ENCODE measurements around the gene ANLN.
A peak's percentile ranks its signal among the peaks of the same experiment; 100 is the strongest.

ANLN gene, protein sequence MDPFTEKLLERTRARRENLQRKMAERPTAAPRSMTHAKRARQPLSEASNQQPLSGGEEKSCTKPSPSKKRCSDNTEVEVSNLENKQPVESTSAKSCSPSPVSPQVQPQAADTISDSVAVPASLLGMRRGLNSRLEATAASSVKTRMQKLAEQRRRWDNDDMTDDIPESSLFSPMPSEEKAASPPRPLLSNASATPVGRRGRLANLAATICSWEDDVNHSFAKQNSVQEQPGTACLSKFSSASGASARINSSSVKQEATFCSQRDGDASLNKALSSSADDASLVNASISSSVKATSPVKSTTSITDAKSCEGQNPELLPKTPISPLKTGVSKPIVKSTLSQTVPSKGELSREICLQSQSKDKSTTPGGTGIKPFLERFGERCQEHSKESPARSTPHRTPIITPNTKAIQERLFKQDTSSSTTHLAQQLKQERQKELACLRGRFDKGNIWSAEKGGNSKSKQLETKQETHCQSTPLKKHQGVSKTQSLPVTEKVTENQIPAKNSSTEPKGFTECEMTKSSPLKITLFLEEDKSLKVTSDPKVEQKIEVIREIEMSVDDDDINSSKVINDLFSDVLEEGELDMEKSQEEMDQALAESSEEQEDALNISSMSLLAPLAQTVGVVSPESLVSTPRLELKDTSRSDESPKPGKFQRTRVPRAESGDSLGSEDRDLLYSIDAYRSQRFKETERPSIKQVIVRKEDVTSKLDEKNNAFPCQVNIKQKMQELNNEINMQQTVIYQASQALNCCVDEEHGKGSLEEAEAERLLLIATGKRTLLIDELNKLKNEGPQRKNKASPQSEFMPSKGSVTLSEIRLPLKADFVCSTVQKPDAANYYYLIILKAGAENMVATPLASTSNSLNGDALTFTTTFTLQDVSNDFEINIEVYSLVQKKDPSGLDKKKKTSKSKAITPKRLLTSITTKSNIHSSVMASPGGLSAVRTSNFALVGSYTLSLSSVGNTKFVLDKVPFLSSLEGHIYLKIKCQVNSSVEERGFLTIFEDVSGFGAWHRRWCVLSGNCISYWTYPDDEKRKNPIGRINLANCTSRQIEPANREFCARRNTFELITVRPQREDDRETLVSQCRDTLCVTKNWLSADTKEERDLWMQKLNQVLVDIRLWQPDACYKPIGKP

DNA sequence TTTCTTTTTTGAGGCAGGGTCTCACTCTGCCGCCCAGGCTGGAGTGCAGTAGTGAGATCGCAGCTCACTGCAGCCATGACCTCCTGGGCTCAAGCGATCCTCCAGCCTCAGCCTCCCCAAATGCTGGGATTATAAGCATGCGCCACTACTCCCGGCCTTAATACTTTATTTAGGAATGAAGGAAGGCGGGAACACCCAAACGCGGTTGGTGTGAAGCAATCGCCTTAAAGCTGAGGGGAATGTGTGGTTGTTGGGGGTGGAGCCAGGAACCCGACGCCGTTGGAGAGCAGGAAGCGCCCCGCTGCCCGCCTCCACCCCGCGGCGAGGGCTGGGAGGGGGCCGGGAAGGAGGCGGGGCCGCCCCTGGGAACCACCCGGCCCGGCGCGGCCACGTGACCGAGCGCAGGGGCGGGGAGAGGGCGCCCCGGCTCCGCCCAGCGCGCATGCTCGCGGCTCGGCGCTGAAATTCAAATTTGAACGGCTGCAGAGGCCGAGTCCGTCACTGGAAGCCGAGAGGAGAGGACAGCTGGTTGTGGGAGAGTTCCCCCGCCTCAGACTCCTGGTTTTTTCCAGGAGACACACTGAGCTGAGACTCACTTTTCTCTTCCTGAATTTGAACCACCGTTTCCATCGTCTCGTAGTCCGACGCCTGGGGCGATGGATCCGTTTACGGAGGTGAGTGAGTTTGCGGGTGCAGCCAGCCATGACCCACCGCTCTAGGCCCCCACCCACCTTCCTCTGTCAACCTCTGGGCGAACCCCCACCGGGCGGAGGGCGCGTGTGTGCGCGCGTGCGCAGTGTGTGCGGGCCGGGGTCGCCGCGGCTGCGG, at the start of gene ANLN:
ANLN (plus strand) TSS at position 492 of the 828 bp plus-strand sequence; CDS start at position 657, 165 bp downstream.
- no peaks in the 10 kb centered on the region for H3K9me3 ChIP-seq (ENCODE audit: control insufficient read depth, low read depth, low read length)
- no peaks in the 10 kb centered on the region for H3K36me3 ChIP-seq (ENCODE audit: control insufficient read depth, low read depth, low read length)
- no peaks in the 10 kb centered on the region for H3K27me3 ChIP-seq (ENCODE audit: control insufficient read depth, insufficient read depth, low read length)
- H3K27ac ChIP-seq (ENCODE audit: low read length), result peak within 1 kb of the TSS; percentile 91
- peak within 1 kb of the TSS; percentile 94 for H3K9ac ChIP-seq (ENCODE audit: low read length)
- H3K4me1 ChIP-seq (ENCODE audit: control insufficient read depth, low read depth, low read length), result peaks cover 30% of the 10 kb centered on the region
- H3K4me3 ChIP-seq (ENCODE audit: low read length), result peak within 1 kb of the TSS; percentile 92

DNA sequence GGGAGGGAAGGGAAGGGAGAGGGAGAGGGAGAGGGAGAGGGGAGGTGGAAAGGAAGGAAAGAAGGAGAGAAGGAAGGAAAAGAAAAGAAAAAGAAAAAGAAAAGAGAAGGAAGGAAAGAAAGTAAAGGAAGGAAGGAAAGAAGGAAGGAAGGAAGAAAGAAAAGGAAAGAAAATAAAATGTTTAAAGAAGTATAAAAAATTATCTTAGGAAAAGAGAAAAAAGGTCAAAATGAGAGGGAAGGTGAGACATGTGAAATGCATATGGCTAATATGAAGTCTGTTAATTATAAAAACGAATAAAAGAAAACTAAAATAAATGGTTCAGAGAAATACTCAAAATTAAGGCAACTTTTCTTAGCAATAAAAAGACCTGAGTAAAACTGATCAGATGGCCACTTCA, 46.1 kb upstream of the ANLN start:
- Histone ChIP-seq H3K9ac (ENCODE audit: low read length) (no peak overlapping the region), H3K27ac (ENCODE audit: low read length) (no peak overlapping the region), H3K4me1 (ENCODE audit: control insufficient read depth, low read depth, low read length) (no peaks in the 10 kb centered on the region), H3K27me3 (ENCODE audit: control insufficient read depth, insufficient read depth, low read length) (no peaks in the 10 kb centered on the region), H3K9me3 (ENCODE audit: control insufficient read depth, low read depth, low read length) (peaks cover 4% of the 10 kb centered on the region), H3K4me3 (ENCODE audit: low read length) (no peak overlapping the region), H3K36me3 (ENCODE audit: control insufficient read depth, low read depth, low read length) (no peaks in the 10 kb centered on the region)

DNA sequence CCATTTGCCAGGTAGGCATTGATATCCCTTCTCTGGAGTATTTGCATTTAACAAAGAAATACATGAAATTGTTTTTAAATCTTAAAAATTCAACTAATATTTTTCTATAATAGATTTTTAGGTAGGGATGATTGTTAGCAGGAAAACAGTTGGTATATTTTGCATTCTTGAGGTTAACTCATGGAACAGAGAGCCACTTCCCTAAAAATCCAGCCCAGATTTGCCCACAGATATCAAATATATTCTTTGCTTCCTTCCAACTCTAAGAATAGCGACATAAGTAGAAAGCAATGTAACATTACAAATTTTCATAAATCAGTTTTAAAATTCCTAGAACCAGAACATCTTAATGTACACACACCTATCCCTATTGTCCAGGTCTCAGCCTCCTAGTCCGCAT, 45.0 kb upstream of the ANLN start:
- H3K36me3 ChIP-seq (ENCODE audit: control insufficient read depth, low read depth, low read length), result no peaks in the 10 kb centered on the region

DNA sequence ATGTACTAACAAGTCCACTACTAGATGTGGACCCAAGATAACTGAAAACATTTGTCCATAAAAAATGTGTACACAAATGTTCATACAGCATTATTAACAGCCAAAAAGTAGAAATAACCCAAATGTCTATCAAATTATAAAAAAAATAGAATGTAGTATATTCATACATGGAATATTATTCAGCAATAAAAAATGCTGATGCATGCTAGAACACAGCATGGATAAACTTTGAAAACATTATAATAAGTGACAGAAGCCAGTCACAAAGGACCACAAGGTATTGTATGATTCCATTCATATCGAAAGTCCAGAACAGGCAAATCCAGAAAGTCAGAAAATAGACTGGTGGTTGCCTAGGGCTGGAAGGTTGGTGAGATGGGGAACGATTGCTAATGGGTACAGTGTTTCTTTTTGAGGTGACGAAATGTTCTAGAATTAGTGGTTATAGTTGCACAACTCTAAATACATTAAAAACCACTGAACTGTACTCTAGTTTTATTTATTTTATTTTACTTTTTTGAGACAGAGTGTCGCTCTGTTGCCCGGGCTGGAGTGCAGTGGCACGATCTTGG, 43.3 kb upstream of the ANLN start:
- Histone ChIP-seq H3K4me1 (ENCODE audit: control insufficient read depth, low read depth, low read length) (peaks cover 5% of the 10 kb centered on the region), H3K27ac (ENCODE audit: low read length) (no peak overlapping the region), H3K9ac (ENCODE audit: low read length) (no peak overlapping the region), H3K27me3 (ENCODE audit: control insufficient read depth, insufficient read depth, low read length) (no peaks in the 10 kb centered on the region), H3K4me3 (ENCODE audit: low read length) (no peak overlapping the region), H3K9me3 (ENCODE audit: control insufficient read depth, low read depth, low read length) (peaks cover 4% of the 10 kb centered on the region), H3K36me3 (ENCODE audit: control insufficient read depth, low read depth, low read length) (no peaks in the 10 kb centered on the region)

More for the DNA sequence above, 45.0 kb upstream of the ANLN start:
- Histone ChIP-seq H3K27ac (ENCODE audit: low read length) (no peak overlapping the region), H3K9me3 (ENCODE audit: control insufficient read depth, low read depth, low read length) (peaks cover 4% of the 10 kb centered on the region), H3K9ac (ENCODE audit: low read length) (no peak overlapping the region), H3K4me3 (ENCODE audit: low read length) (no peak overlapping the region), H3K4me1 (ENCODE audit: control insufficient read depth, low read depth, low read length) (peaks cover 3% of the 10 kb centered on the region), H3K27me3 (ENCODE audit: control insufficient read depth, insufficient read depth, low read length) (no peaks in the 10 kb centered on the region)

DNA sequence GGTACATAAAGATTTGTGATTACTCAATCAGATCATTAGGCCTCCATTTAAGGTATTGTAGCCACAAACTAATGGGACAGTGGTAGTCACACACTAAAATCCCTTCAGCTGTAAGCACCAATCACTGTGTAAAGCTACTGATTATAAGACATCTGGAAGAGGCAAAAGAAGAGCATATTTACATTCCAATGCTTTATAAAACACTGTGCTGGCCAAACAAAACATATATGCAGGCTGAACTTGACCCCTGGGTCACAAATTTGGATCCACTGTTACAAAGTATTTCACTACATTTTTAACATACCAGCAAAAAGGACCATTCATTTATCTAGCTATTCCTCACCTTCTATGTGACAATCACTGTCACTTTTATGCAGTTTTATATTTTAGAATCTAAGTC, 41.4 kb upstream of the ANLN start:
- peaks cover 5% of the 10 kb centered on the region for H3K4me1 ChIP-seq (ENCODE audit: control insufficient read depth, low read depth, low read length)
- peaks cover 4% of the 10 kb centered on the region for H3K9me3 ChIP-seq (ENCODE audit: control insufficient read depth, low read depth, low read length)
- H3K36me3 ChIP-seq (ENCODE audit: control insufficient read depth, low read depth, low read length), result no peaks in the 10 kb centered on the region
- no peak overlapping the region for H3K4me3 ChIP-seq (ENCODE audit: low read length)
- no peak overlapping the region for H3K27ac ChIP-seq (ENCODE audit: low read length)
- H3K27me3 ChIP-seq (ENCODE audit: control insufficient read depth, insufficient read depth, low read length), result no peaks in the 10 kb centered on the region
- no peak overlapping the region for H3K9ac ChIP-seq (ENCODE audit: low read length)

DNA sequence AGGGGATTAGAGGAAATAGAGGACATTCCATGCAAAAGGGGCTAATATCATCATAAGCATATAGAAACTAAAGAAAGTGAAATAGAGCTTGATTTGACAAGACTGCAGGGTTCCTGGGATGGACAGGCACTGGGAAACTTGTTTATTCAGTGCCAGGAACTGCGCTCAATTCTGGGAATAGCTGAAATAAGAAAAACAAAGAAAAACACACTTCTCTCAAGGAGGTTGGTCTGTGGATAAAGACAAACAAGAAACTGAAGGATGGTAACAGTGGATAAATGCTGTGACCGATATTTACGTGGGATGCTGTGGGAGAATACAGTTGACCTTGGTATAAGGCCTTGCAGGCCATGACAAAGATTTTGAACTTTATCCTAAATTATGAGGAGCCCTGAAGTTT, 40.9 kb upstream of the ANLN start:
- Histone ChIP-seq H3K36me3 (ENCODE audit: control insufficient read depth, low read depth, low read length) (no peaks in the 10 kb centered on the region), H3K4me1 (ENCODE audit: control insufficient read depth, low read depth, low read length) (peaks cover 5% of the 10 kb centered on the region), H3K27me3 (ENCODE audit: control insufficient read depth, insufficient read depth, low read length) (no peaks in the 10 kb centered on the region), H3K4me3 (ENCODE audit: low read length) (no peak overlapping the region), H3K27ac (ENCODE audit: low read length) (no peak overlapping the region), H3K9me3 (ENCODE audit: control insufficient read depth, low read depth, low read length) (peaks cover 4% of the 10 kb centered on the region), H3K9ac (ENCODE audit: low read length) (no peak overlapping the region)

DNA sequence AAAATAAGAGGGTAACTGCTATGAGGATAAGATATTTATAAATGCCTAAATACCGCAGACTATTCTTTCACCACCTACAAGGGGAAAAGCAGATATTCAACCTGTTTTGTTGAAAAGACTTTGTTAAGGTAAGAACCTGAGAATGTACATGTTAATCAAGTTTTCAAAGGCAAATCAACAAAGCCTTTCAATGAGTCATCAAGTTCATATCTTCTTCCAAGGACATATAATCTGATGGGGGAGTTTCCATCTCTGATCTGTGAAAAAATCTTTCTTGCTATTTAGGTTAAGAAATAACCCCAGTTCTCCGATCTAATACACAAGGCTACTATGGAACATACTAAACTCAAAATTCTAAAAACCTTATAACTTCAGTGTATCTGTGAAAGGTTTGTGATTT, 40.0 kb upstream of the ANLN start:
- Histone ChIP-seq H3K36me3 (ENCODE audit: control insufficient read depth, low read depth, low read length) (no peaks in the 10 kb centered on the region), H3K9me3 (ENCODE audit: control insufficient read depth, low read depth, low read length) (peaks cover 4% of the 10 kb centered on the region)

DNA sequence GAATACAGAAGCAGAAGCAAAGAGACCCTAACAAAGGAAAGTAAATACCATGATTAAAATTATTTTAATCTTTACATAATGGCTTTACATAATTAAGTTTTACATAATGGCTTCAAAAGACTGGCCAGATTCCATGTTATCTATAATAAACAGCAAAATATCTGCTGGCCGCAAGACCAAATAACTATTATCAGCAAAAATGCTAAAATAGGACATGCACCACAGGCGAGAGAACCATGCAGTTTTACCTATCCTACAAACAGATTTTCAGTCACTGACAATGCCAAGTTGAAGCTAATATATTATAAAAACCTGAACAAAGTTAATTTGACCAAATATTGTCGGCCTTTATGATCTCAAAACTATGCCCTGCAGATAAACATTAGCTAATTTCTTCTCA, 34.2 kb upstream of the ANLN start:
- Histone ChIP-seq H3K9ac (ENCODE audit: low read length) (no peak overlapping the region), H3K9me3 (ENCODE audit: control insufficient read depth, low read depth, low read length) (no peaks in the 10 kb centered on the region), H3K27me3 (ENCODE audit: control insufficient read depth, insufficient read depth, low read length) (peaks cover 40% of the 10 kb centered on the region), H3K4me1 (ENCODE audit: control insufficient read depth, low read depth, low read length) (peaks cover 21% of the 10 kb centered on the region), H3K36me3 (ENCODE audit: control insufficient read depth, low read depth, low read length) (no peaks in the 10 kb centered on the region), H3K27ac (ENCODE audit: low read length) (no peak overlapping the region), H3K4me3 (ENCODE audit: low read length) (no peak overlapping the region)

More for the DNA sequence above, 40.0 kb upstream of the ANLN start:
- Histone ChIP-seq H3K4me1 (ENCODE audit: control insufficient read depth, low read depth, low read length) (peaks cover 5% of the 10 kb centered on the region), H3K27ac (ENCODE audit: low read length) (no peak overlapping the region), H3K27me3 (ENCODE audit: control insufficient read depth, insufficient read depth, low read length) (no peaks in the 10 kb centered on the region), H3K9ac (ENCODE audit: low read length) (no peak overlapping the region), H3K4me3 (ENCODE audit: low read length) (no peak overlapping the region)

DNA sequence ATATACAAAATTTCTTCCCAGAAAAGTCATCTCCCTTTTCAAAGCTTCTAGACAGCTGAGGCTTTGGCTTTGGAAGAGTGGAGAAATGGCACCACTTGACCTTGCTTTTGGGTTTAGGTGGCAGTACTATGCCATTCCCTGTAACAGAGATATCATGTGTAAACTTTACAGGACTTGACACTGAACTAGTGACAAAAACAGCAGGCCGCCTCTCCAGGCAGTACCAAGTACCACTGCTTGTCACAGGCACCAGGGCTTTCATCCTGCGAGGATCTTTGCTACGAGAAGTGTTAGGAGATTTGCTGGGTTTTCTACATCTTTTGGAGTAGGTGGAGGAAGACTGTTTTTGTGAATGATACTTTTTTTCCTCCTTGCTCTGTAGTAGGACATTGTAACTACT, 32.6 kb upstream of the ANLN start:
- Histone ChIP-seq H3K9ac (ENCODE audit: low read length) (no peak overlapping the region), H3K27ac (ENCODE audit: low read length) (no peak overlapping the region), H3K4me3 (ENCODE audit: low read length) (no peak overlapping the region), H3K4me1 (ENCODE audit: control insufficient read depth, low read depth, low read length) (peaks cover 35% of the 10 kb centered on the region), H3K9me3 (ENCODE audit: control insufficient read depth, low read depth, low read length) (no peaks in the 10 kb centered on the region), H3K27me3 (ENCODE audit: control insufficient read depth, insufficient read depth, low read length) (peaks cover 56% of the 10 kb centered on the region), H3K36me3 (ENCODE audit: control insufficient read depth, low read depth, low read length) (no peaks in the 10 kb centered on the region)

DNA sequence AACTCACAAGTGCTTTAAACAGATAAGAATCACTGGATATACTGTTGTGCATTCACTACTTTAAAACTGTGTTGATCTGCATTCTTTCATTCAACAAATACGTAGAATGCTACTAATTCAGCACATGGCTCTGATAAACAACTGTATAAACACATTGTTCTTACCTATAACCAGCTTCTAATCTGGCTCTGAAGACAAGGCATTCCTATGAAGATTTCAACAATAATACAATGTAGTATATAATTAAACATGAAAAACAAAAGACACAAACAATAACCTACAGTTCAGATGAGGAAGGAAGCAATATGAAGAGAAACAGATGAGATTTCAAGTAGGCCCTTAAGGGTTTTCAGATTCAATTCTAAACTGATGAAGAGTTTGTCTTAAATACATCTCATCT, 31.1 kb upstream of the ANLN start:
- no peak overlapping the region for H3K4me3 ChIP-seq (ENCODE audit: low read length)
- no peak overlapping the region for H3K9ac ChIP-seq (ENCODE audit: low read length)
- H3K36me3 ChIP-seq (ENCODE audit: control insufficient read depth, low read depth, low read length), result no peaks in the 10 kb centered on the region
- no peak overlapping the region for H3K27ac ChIP-seq (ENCODE audit: low read length)
- peaks cover 71% of the 10 kb centered on the region for H3K27me3 ChIP-seq (ENCODE audit: control insufficient read depth, insufficient read depth, low read length)
- H3K4me1 ChIP-seq (ENCODE audit: control insufficient read depth, low read depth, low read length), result peaks cover 35% of the 10 kb centered on the region
- no peaks in the 10 kb centered on the region for H3K9me3 ChIP-seq (ENCODE audit: control insufficient read depth, low read depth, low read length)
